H1 (cell line): Measurements from ENCODE around the gene PTPRF. TPM values are rescaled to one million over a fixed set of nuclear protein-coding genes. Genes with fewer than 3 reads are reported as not detected.

Experiments
- CTCF ChIA-PET: fragments of 300-600 bp; sonication (Branson Sonifier 250); formaldehyde crosslinking; loops from one replicate; lab custom pipeline; 2021; ENCODE audit not compliant: partially characterized antibody; lab: Charles Lee
- POLR2A ChIA-PET: fragments of 300-600 bp; sonication (Branson Sonifier 250); formaldehyde crosslinking; loops from one replicate; lab custom pipeline; 2021; ENCODE audit warnings: inconsistent platforms; ENCODE audit not compliant: partially characterized antibody; lab: Charles Lee
- DNase-seq, 2 experiments: peaks; one replicate each; pipeline versions ENCODE4 v3.0.0 to v3.0.0-alpha.2; 2010 to 2022; ENCODE audit warnings: low spot score in 2 of 2, low read depth in 1 of 2, mixed read lengths in 1 of 2
- FAIRE-seq: peaks from 2 replicates; lab custom pipeline; 2011; peaks lifted over from hg19 to GRCh38; lab: Jason Lieb, UNC
- H2AFZ ChIP-seq: 2 replicates; pipeline ENCODE4 v1.8.1; 2012; ENCODE audit warnings: low read length, inconsistent platforms
- H2AK5ac ChIP-seq: 2 replicates; pipeline ENCODE4 v1.6.1; 2013; ENCODE audit warnings: low read depth, low read length
- H2BK120ac ChIP-seq: replicated peaks from 2 replicates; pipeline ENCODE3; 2013; ENCODE audit warnings: low read depth, low read length, inconsistent platforms
- H2BK12ac ChIP-seq: 2 replicates; pipeline ENCODE4 v1.6.1; 2013; ENCODE audit warnings: low read depth, low read length
- H2BK15ac ChIP-seq: 2 replicates; pipeline ENCODE4 v1.6.1; 2013; ENCODE audit warnings: low read length
- H2BK20ac ChIP-seq: 2 replicates; pipeline ENCODE4 v1.6.1; 2013; ENCODE audit warnings: low read length
- H2BK5ac ChIP-seq: 2 replicates; pipeline ENCODE4 v1.6.1; 2013; ENCODE audit warnings: low read depth, low read length
- H3K14ac ChIP-seq: 2 replicates; pipeline ENCODE4 v1.6.1; 2013; ENCODE audit warnings: inconsistent platforms; ENCODE audit not compliant: insufficient read length
- H3K18ac ChIP-seq: 2 replicates; pipeline ENCODE4 v1.6.1; 2013; ENCODE audit warnings: low read length; ENCODE audit errors: extremely low read depth
- H3K23ac ChIP-seq: 2 replicates; pipeline ENCODE4 v1.6.1; 2013; ENCODE audit warnings: inconsistent platforms; ENCODE audit not compliant: insufficient read length
- H3K23me2 ChIP-seq: 2 replicates; pipeline ENCODE4 v1.6.1; 2013; ENCODE audit warnings: low read depth, low read length
- H3K27ac ChIP-seq: 2 replicates; pipeline ENCODE4 v1.6.1; 2011; ENCODE audit warnings: low read depth, low read length, inconsistent platforms
- H3K27me3 ChIP-seq, 4 experiments: replicated peaks in 1 of 4; 1 replicate in 1 of 4; 2 replicates in 3 of 4; pipeline versions ENCODE4 v1.6.1 to v1.8.1; 2011 to 2013; ENCODE audit warnings: low read length in 3 of 4, mild to moderate bottlenecking in 3 of 4, inconsistent platforms in 2 of 4, mixed read lengths in 2 of 4, moderate library complexity in 1 of 4; ENCODE audit not compliant: control insufficient read depth in 3 of 4, insufficient read depth in 3 of 4; ENCODE audit errors: extremely low read depth in 1 of 4
- H3K36me3 ChIP-seq, 4 experiments: 2 replicates each; pipeline versions ENCODE4 v1.6.1 to v1.8.1; 2011 to 2013; ENCODE audit warnings: mild to moderate bottlenecking in 4 of 4, low read length in 3 of 4, moderate library complexity in 2 of 4, control low read depth in 1 of 4, inconsistent platforms in 1 of 4; ENCODE audit not compliant: insufficient read depth in 4 of 4, control insufficient read depth in 2 of 4
- H3K4ac ChIP-seq: replicated peaks from 2 replicates; pipeline ENCODE3; 2013; ENCODE audit warnings: low read length, low read depth, mixed read lengths, inconsistent platforms; ENCODE audit not compliant: insufficient read length
- H3K4me1 ChIP-seq, 4 experiments: replicated peaks in 1 of 4; 1 replicate in 1 of 4; 2 replicates in 3 of 4; pipeline versions ENCODE4 v1.6.1 to v1.8.1; 2011 to 2013; ENCODE audit warnings: low read length in 3 of 4, inconsistent platforms in 2 of 4, mixed read lengths in 1 of 4; ENCODE audit not compliant: insufficient read depth in 4 of 4, control insufficient read depth in 3 of 4
- H3K4me2 ChIP-seq, 2 experiments: 2 replicates each; pipeline versions ENCODE4 v1.6.1 to v1.8.1; 2011 to 2013; ENCODE audit warnings: low read depth in 2 of 2, low read length in 2 of 2, control low read depth in 1 of 2, inconsistent platforms in 1 of 2, mild to moderate bottlenecking in 1 of 2; ENCODE audit not compliant: insufficient read depth in 1 of 2
- H3K4me3 ChIP-seq, 4 experiments: fragments of 200-600, 300-600 bp in 1 of 4; sonication (generic), shearing (Covaris generic), sonication (Bioruptor Twin) in 1 of 4; 2 replicates each; pipeline versions ENCODE4 v1.5.1 to v1.8.1; 2011 to 2016; ENCODE audit warnings: low read length in 4 of 4, low read depth in 3 of 4, control low read depth in 2 of 4, inconsistent platforms in 2 of 4, mild to moderate bottlenecking in 2 of 4, mixed read lengths in 1 of 4, moderate library complexity in 1 of 4; ENCODE audit not compliant: insufficient read depth in 2 of 4; ENCODE audit errors: extremely low read depth in 1 of 4
- H3K56ac ChIP-seq: replicated peaks from 2 replicates; pipeline ENCODE3; 2013; ENCODE audit warnings: low read depth, mild to moderate bottlenecking, mixed read lengths, low read length, inconsistent platforms; ENCODE audit not compliant: insufficient read length
- H3K79me1 ChIP-seq: 2 replicates; pipeline ENCODE4 v1.6.1; 2013; ENCODE audit warnings: low read depth, low read length, control low read depth
- H3K79me2 ChIP-seq, 2 experiments: 2 replicates each; pipeline versions ENCODE4 v1.6.1 to v1.8.1; 2012 to 2013; ENCODE audit warnings: low read length in 2 of 2, mild to moderate bottlenecking in 2 of 2, inconsistent platforms in 1 of 2; ENCODE audit not compliant: insufficient read depth in 2 of 2, control insufficient read depth in 1 of 2
- H3K9ac ChIP-seq, 4 experiments: replicated peaks in 1 of 4; 1 replicate in 1 of 4; 2 replicates in 3 of 4; pipeline versions ENCODE4 v1.6.1 to v1.8.1; 2011 to 2013; ENCODE audit warnings: low read depth in 3 of 4, low read length in 3 of 4, control low read depth in 2 of 4, mild to moderate bottlenecking in 2 of 4, moderate library complexity in 2 of 4, inconsistent platforms in 1 of 4; ENCODE audit errors: extremely low read depth in 1 of 4
- H3K9me3 ChIP-seq, 2 experiments: 2 replicates each; pipeline versions ENCODE4 v1.6.1 to v1.8.1; 2012 to 2013; ENCODE audit warnings: mild to moderate bottlenecking in 2 of 2, moderate library complexity in 2 of 2, control low read depth in 1 of 2, inconsistent platforms in 1 of 2, low read depth in 1 of 2, low read length in 1 of 2, mixed read lengths in 1 of 2; ENCODE audit not compliant: insufficient read depth in 2 of 2
- H4K20me1 ChIP-seq, 2 experiments: replicated peaks in 1 of 2; 2 replicates each; pipeline versions ENCODE3 to v1.8.1; 2011 to 2013; ENCODE audit warnings: inconsistent platforms in 2 of 2, low read length in 2 of 2, mild to moderate bottlenecking in 1 of 2; ENCODE audit not compliant: insufficient read depth in 2 of 2, control insufficient read depth in 1 of 2
- H4K5ac ChIP-seq: 2 replicates; pipeline ENCODE4 v1.6.1; 2013; ENCODE audit warnings: low read length, low read depth, mixed read lengths, inconsistent platforms; ENCODE audit not compliant: insufficient read length
- H4K8ac ChIP-seq: 2 replicates; pipeline ENCODE4 v1.8.0; 2013; ENCODE audit warnings: mild to moderate bottlenecking, moderate library complexity, low read length, inconsistent platforms; ENCODE audit not compliant: insufficient read depth; ENCODE audit errors: extremely low read depth
- H4K91ac ChIP-seq: replicated peaks from 2 replicates; pipeline ENCODE3; 2013; ENCODE audit warnings: low read length, mixed read lengths, inconsistent platforms; ENCODE audit not compliant: insufficient read length
- CBX5 ChIP-seq: fragments of 300-800, 300-1000 bp; sonication (generic); IDR thresholded peaks from 2 replicates; pipeline ENCODE4 v1.7.1; 2016; ENCODE audit warnings: antibody characterized with exemption, low read length, low read depth
- CEBPB ChIP-seq: IDR thresholded peaks from 2 replicates; pipeline ENCODE4 v1.6.1; 2012; ENCODE audit warnings: low read depth, low read length
- EZH2 ChIP-seq: fragments of 200-600 bp; sonication (generic); IDR thresholded peaks from 2 replicates; pipeline ENCODE4 v1.7.1; 2012; ENCODE audit warnings: low read depth, mild to moderate bottlenecking, moderate library complexity, low read length, inconsistent platforms; ENCODE audit not compliant: severe bottlenecking
- GABPA ChIP-seq: IDR thresholded peaks from 2 replicates; pipeline ENCODE4 v1.6.1; 2011; ENCODE audit warnings: mild to moderate bottlenecking, low read length, moderate library complexity, borderline replicate concordance; ENCODE audit not compliant: insufficient read depth
- JUN ChIP-seq: IDR thresholded peaks from 2 replicates; pipeline ENCODE4 v1.6.1; 2011; ENCODE audit warnings: low read depth, mild to moderate bottlenecking, improper control_type of control experiment, low read length
- RBBP5 ChIP-seq: IDR thresholded peaks from 2 replicates; pipeline ENCODE4 v1.7.1; 2012; ENCODE audit warnings: low read depth, mild to moderate bottlenecking, inconsistent platforms, low read length, moderate library complexity, borderline replicate concordance
- SIRT6 ChIP-seq: IDR thresholded peaks from one replicate; pipeline ENCODE4 v1.7.1; 2012; ENCODE audit warnings: low read length, inconsistent platforms
- TEAD4 ChIP-seq: IDR thresholded peaks from 2 replicates; pipeline ENCODE4 v1.6.1; 2012; ENCODE audit warnings: low read depth, low read length, inconsistent platforms, mixed read lengths
- YY1 ChIP-seq: IDR thresholded peaks from 2 replicates; pipeline ENCODE4 v1.6.1; 2011; ENCODE audit warnings: low read depth, mild to moderate bottlenecking, low read length
- whole genome bisulfite sequencing, 2 experiments: shearing (Covaris generic) in 1 of 2; methylation state at CpG; one replicate each; pipeline versions ENCODE4 v1.1.6 to v1.1.7; 2013 to 2015; ENCODE audit warnings: low lambda C conversion rate in 2 of 2, mixed read lengths in 2 of 2, inconsistent platforms in 1 of 2, low coverage in 1 of 2, missing lambda C conversion rate in 1 of 2; ENCODE audit not compliant: insufficient replicate concordance in 2 of 2, insufficient coverage in 1 of 2, insufficient read length in 1 of 2; ENCODE audit errors: extremely low coverage in 1 of 2, missing lambda C conversion rate in 1 of 2; 5-methylcytosine and 5-hydroxymethylcytosine counted together
- polyA plus RNA-seq, 7 experiments: library from polyadenylated mRNA; depleted of rRNA in 3 of 7; stranded (reverse) in 5 of 7; unstranded in 2 of 7; fragments of >200 nt in 5 of 7; fragments of 200-250 nt in 2 of 7; gene quantifications; 1 replicate in 5 of 7; 2 replicates in 1 of 7; 4 replicates in 1 of 7; pipeline versions ENCODE4 v1.2.1 to v1.2.3, GENCODE V29; 2011 to 2013; ENCODE audit warnings: missing spikeins in 2 of 7, mixed read lengths in 2 of 7
- total RNA-seq: library from RNA; stranded (reverse); fragmentation: NEBNext Ultra II Directional; extraction: Animal tissue kit (Norgen Biotek cat#: 25700); gene quantifications from 2 replicates; pipeline ENCODE4 v1.2.1, GENCODE V29; 2021
- TF ChIP-seq, protein P1 (sequence below): IDR thresholded peaks from 2 replicates; pipeline ENCODE4 v1.6.1; 2011; ENCODE audit warnings: low read length, improper control_type of control experiment

PTPRF gene
- total and polyA plus RNA-seq, 2 of the 8 experiments (the other 6 are each of a cell fraction or from before 2014, with no cell fraction given): 136 to 231 TPM

DNA sequence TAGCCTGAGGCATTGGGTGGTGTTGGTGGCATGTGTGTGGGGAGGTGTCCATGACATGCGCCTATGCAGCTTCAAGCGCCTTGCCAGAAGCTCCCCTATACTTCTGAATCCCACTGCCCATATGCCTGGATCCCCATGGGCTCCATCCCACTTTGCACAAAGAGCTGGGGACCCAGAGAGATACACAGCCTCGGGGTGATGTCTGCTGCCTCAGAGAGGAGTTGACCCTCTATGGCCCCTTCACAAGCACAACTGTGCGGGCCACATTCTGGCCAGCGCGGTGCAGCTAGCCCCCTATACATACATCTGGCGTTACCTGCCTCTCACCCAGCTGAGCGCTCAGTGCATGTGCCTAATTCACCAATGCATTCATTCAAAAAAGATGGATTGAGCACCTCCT, 9.6 kb upstream of the PTPRF start:
- H4K91ac ChIP-seq: no peak overlapping the region
- WGBS, 2 experiments: 94% methylated on average over 8 of the region's 8 CpGs; no CpG with 5 or more reads in 1 of the 2 experiments
- no peaks in the 10 kb centered on the region for H3K36me3 ChIP-seq
- H2AFZ ChIP-seq: no peak overlapping the region
- peak overlapping the region; percentile 65 for H2BK120ac ChIP-seq
- H2BK15ac ChIP-seq: no peak overlapping the region
- no peak overlapping the region for H2BK5ac ChIP-seq
- H2BK20ac ChIP-seq: no peak overlapping the region
- H3K27ac ChIP-seq: no peak overlapping the region
- peaks cover 0 to 3% (median 0%) of the 10 kb centered on the region in 4 experiments; a peak in 1 of 7 replicates for H3K27me3 ChIP-seq
- no peaks in the 10 kb centered on the region for H3K79me1 ChIP-seq
- no peaks in the 10 kb centered on the region for H3K9me3 ChIP-seq
- no peak overlapping the region for H3K4me2 ChIP-seq
- no peak overlapping the region for H3K14ac ChIP-seq
- no peak overlapping the region for H2AK5ac ChIP-seq
- TF ChIP-seq GABPA (no peak), CBX5 (no peak), YY1 (no peak), RBBP5 (no peak), TEAD4 (no peak), CEBPB (no peak), SIRT6 (no peak), JUN (no peak), EZH2 (no peak)
- TF ChIP-seq, protein P1, sequence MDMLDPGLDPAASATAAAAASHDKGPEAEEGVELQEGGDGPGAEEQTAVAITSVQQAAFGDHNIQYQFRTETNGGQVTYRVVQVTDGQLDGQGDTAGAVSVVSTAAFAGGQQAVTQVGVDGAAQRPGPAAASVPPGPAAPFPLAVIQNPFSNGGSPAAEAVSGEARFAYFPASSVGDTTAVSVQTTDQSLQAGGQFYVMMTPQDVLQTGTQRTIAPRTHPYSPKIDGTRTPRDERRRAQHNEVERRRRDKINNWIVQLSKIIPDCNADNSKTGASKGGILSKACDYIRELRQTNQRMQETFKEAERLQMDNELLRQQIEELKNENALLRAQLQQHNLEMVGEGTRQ: no peak
- no peak overlapping the region for H3K4me3 ChIP-seq
- H3K23me2 ChIP-seq: no peaks in the 10 kb centered on the region
- no peaks in the 10 kb centered on the region for H3K79me2 ChIP-seq
- CTCF ChIA-PET: interaction anchor here (0.7 to 2.1 kb wide), 8 partner anchors 9 to 255 kb away, joined by 3 to 5 read pairs (median 3); no protein-coding TSS in a partner anchor
- H4K20me1 ChIP-seq: no peaks in the 10 kb centered on the region
- H4K8ac ChIP-seq: no peak overlapping the region
- no peak for FAIRE-seq
- POLR2A ChIA-PET: interaction anchor here (1.3 to 2.2 kb wide), 4 partner anchors 11 to 73 kb away, joined by 3 to 8 read pairs (median 5); partner anchors contain the start of gene HYI
- no peak overlapping the region for H3K4ac ChIP-seq
- no peak overlapping the region for H4K5ac ChIP-seq
- H3K4me1 ChIP-seq: no peaks in the 10 kb centered on the region; a peak in 1 of 7 replicates
- H3K56ac ChIP-seq: no peak overlapping the region
- H3K18ac ChIP-seq: no peak overlapping the region
- no peak overlapping the region for H2BK12ac ChIP-seq
- DNase-seq: no peak
- H3K9ac ChIP-seq: no peak overlapping the region
- H3K23ac ChIP-seq: no peak overlapping the region
